ENCODE measurements around the gene NOS1AP. TPM values are rescaled to one million over a fixed set of nuclear protein-coding genes. Genes with fewer than 3 reads are reported as not detected.
A peak's percentile ranks its signal among the peaks of the same experiment; 100 is the strongest.

NOS1AP gene
- total RNA-seq, 1 experiment from 2014 or later = 5.3 TPM

DNA sequence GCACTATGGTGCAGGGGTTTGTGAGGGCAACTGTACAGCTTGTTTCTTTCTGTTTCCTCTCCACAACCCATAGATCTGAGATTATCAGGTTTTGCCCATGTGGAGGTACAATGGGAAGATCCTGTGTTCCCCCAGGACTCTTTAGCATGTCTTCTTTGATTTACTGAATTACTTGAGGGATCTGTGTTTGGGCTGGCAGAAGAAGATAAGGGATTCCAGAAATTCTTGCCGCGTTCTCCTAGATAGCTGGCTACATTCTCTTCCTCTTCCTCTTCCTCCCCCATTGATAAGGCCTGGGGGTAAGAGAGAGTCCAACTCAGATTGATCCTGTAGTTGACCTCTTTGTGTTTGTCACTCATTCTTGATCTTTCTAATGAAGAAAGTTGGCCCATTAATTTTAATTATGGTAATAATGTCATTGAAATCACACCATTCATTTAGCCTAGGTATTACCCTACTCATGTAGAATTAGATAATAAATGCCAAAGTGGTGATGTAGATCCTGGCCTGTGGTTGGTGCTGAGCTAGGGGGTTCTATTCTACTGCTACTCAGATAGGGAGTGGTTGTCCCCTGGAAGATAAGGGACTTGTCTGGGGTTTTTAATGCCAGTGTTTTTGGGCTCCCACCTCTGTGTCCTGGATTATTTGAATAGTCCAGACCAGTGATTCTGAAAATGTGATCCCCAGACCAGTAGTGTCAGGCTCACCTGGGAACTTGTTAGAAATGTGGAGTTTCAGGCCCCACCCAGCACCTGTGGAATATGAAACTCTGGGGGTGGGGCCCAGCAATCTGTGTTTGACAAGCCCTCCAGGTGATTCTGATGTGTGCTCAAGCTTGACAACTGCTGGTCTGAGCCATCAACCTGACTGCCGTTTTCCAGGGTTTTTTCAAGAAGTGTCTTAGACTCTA, 122.2 kb downstream of the NOS1AP start:
- Histone ChIP-seq H3K4me1 (ENCODE audit: control insufficient read depth in 1 of 2, insufficient read depth in 2 of 2, low read length in 2 of 2) (peaks cover 14 to 19% of the 10 kb centered on the region in 2 experiments; a peak in 3 of 4 replicates), H3K4me3 (replicated peaks in 1 of 2; ENCODE audit: low read depth in 1 of 2, low read length in 2 of 2) (no peak overlapping the region), H3K27ac (ENCODE audit: low read depth, low read length) (no peak overlapping the region), H4K20me1 (ENCODE audit: insufficient read depth) (no peaks in the 10 kb centered on the region), H3K4me2 (ENCODE audit: low read length) (no peak overlapping the region), H3K27me3 (ENCODE audit: insufficient read depth, low read length) (no peaks in the 10 kb centered on the region), H3K9me2 (ENCODE audit: insufficient read depth) (no peaks in the 10 kb centered on the region), H2AFZ (ENCODE audit: low read depth, low read length, poor library complexity, severe bottlenecking) (no peak overlapping the region), H3K9me3 (ENCODE audit: control insufficient read depth in 1 of 2, insufficient read depth in 1 of 2, low read depth in 1 of 2, low read length in 2 of 2) (peaks cover 0 to under 1% of the 10 kb centered on the region in 2 experiments; a peak in 1 of 4 replicates), H3K36me3 (ENCODE audit: control insufficient read depth in 1 of 2, insufficient read depth in 2 of 2, low read length in 2 of 2) (no peaks in the 10 kb centered on the region), H3K9ac (ENCODE audit: low read length) (no peak overlapping the region), H3K79me2 (ENCODE audit: insufficient read depth, low read length) (no peaks in the 10 kb centered on the region)
- DNase-seq (ENCODE audit: low read depth, low spot score) (no peak), ATAC-seq (peak; percentile 22; the same call in 1 of the 2 replicates)
- RAD21 ChIA-PET (ENCODE audit: low non-redundant PET in 1 of 2, low total read pairs in 2 of 2, uncharacterized antibody in 2 of 2, unreplicated experiment in 2 of 2) = no interaction called here
- no TSS peak for BruUV-seq (replicated peaks)
- CTCF ChIA-PET = no interaction called here
- intact Hi-C loops (cut with micrococcal nuclease) = no loop called here
- TF ChIP-seq TCF7L2 (IDR thresholded peaks at IDR 0.05; ENCODE audit: borderline replicate concordance, extremely low read depth, insufficient read depth, insufficient read length) (no peak), YY1 (IDR thresholded peaks at IDR 0.05; ENCODE audit: extremely low read depth, insufficient replicate concordance, low read depth, low read length) (no peak), CEBPB (IDR thresholded peaks at IDR 0.05; ENCODE audit: low read depth) (no peak), POLR2A (IDR thresholded peaks at IDR 0.05; ENCODE audit: borderline replicate concordance, extremely low read depth, insufficient read depth, insufficient read length) (no peak), SP1 (IDR thresholded peaks at IDR 0.05; ENCODE audit: low read depth) (no peak), RAD21 (IDR thresholded peaks at IDR 0.05; ENCODE audit: low read depth) (no peak), EGR1 (IDR thresholded peaks at IDR 0.05; ENCODE audit: low read depth) (no peak), SIN3A (IDR thresholded peaks at IDR 0.05; ENCODE audit: low read depth) (no peak), CBX3 (IDR thresholded peaks at IDR 0.05; ENCODE audit: low read depth) (no peak), EZH2 (IDR thresholded peaks at IDR 0.05) (no peak), ZFX (IDR thresholded peaks at IDR 0.05) (no peak), JUND (IDR thresholded peaks at IDR 0.05) (no peak), EZH2phosphoT487 (IDR thresholded peaks at IDR 0.05; ENCODE audit: borderline replicate concordance) (no peak)
- TF ChIP-seq, protein P1, sequence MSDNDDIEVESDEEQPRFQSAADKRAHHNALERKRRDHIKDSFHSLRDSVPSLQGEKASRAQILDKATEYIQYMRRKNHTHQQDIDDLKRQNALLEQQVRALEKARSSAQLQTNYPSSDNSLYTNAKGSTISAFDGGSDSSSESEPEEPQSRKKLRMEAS (IDR thresholded peaks at IDR 0.05) = no peak
- TF ChIP-seq, protein P2, sequence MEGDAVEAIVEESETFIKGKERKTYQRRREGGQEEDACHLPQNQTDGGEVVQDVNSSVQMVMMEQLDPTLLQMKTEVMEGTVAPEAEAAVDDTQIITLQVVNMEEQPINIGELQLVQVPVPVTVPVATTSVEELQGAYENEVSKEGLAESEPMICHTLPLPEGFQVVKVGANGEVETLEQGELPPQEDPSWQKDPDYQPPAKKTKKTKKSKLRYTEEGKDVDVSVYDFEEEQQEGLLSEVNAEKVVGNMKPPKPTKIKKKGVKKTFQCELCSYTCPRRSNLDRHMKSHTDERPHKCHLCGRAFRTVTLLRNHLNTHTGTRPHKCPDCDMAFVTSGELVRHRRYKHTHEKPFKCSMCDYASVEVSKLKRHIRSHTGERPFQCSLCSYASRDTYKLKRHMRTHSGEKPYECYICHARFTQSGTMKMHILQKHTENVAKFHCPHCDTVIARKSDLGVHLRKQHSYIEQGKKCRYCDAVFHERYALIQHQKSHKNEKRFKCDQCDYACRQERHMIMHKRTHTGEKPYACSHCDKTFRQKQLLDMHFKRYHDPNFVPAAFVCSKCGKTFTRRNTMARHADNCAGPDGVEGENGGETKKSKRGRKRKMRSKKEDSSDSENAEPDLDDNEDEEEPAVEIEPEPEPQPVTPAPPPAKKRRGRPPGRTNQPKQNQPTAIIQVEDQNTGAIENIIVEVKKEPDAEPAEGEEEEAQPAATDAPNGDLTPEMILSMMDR (IDR thresholded peaks at IDR 0.05 in 2 of 3, conservative IDR thresholded peaks at IDR 0.05 in 1 of 3; ENCODE audit: borderline replicate concordance in 1 of 3, insufficient read depth in 1 of 3, low read depth in 2 of 3, low read length in 2 of 3) = no peak
- TF ChIP-seq, protein P3, sequence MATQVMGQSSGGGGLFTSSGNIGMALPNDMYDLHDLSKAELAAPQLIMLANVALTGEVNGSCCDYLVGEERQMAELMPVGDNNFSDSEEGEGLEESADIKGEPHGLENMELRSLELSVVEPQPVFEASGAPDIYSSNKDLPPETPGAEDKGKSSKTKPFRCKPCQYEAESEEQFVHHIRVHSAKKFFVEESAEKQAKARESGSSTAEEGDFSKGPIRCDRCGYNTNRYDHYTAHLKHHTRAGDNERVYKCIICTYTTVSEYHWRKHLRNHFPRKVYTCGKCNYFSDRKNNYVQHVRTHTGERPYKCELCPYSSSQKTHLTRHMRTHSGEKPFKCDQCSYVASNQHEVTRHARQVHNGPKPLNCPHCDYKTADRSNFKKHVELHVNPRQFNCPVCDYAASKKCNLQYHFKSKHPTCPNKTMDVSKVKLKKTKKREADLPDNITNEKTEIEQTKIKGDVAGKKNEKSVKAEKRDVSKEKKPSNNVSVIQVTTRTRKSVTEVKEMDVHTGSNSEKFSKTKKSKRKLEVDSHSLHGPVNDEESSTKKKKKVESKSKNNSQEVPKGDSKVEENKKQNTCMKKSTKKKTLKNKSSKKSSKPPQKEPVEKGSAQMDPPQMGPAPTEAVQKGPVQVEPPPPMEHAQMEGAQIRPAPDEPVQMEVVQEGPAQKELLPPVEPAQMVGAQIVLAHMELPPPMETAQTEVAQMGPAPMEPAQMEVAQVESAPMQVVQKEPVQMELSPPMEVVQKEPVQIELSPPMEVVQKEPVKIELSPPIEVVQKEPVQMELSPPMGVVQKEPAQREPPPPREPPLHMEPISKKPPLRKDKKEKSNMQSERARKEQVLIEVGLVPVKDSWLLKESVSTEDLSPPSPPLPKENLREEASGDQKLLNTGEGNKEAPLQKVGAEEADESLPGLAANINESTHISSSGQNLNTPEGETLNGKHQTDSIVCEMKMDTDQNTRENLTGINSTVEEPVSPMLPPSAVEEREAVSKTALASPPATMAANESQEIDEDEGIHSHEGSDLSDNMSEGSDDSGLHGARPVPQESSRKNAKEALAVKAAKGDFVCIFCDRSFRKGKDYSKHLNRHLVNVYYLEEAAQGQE (IDR thresholded peaks at IDR 0.05; ENCODE audit: low read depth) = no peak
- TF ChIP-seq, protein P4, sequence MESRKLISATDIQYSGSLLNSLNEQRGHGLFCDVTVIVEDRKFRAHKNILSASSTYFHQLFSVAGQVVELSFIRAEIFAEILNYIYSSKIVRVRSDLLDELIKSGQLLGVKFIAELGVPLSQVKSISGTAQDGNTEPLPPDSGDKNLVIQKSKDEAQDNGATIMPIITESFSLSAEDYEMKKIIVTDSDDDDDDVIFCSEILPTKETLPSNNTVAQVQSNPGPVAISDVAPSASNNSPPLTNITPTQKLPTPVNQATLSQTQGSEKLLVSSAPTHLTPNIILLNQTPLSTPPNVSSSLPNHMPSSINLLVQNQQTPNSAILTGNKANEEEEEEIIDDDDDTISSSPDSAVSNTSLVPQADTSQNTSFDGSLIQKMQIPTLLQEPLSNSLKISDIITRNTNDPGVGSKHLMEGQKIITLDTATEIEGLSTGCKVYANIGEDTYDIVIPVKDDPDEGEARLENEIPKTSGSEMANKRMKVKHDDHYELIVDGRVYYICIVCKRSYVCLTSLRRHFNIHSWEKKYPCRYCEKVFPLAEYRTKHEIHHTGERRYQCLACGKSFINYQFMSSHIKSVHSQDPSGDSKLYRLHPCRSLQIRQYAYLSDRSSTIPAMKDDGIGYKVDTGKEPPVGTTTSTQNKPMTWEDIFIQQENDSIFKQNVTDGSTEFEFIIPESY (IDR thresholded peaks at IDR 0.05; ENCODE audit: extremely low read depth, insufficient replicate concordance, low read length) = no peak
- POLR2A ChIA-PET = no interaction called here
